ENCODE results near the gene OR2A25. TPM values are rescaled to one million over a fixed set of nuclear protein-coding genes. Genes with fewer than 3 reads are reported as not detected.
"Not testable (repeated sequence)": the region's sequence is repeated elsewhere in the genome, so short reads cannot be mapped to it uniquely, and the experiment has no call there.

OR2A25 gene
- total RNA-seq, 1 donor from 2014 or later: not detected

DNA sequence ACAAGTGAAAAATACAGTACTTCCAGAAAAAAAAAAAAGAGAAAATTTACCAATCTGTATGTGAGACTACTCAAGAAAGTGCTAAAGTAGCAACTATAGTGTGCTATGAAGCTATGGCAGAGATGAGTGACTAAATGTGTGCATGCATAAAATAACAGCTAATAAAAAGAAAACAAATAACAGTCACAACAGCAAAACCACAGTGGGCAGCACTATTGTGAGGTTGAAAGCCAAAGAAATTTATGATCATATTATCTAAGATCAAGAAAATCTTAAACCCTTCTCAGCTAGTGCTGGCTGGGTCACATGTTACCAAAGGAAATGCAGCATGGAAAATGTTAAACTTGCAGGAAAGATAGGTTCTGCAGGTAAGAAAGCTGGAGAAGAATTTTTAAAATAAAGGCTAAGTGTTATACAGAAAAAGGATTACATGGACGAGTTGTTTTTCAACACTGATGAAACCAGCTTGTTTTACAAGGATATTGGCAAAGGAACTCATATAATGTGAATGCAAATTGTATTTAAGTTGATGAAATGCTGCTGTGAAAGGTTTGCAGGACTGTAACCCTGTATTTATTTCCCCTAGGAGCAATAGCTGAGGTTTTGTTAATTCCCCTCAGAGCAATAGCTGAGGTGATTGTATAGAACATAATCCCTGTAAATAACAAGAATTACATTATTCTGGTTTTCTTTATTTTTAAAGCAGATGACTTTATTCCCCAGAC, 36.5 kb upstream of the OR2A25 start:
- H3K27me3 ChIP-seq (ENCODE audit: control insufficient read depth in 3 of 3, insufficient read depth in 3 of 3, low read length in 3 of 3): no peaks in the 10 kb centered on the region
- H3K9ac ChIP-seq (ENCODE audit: low read depth in 1 of 3, low read length in 3 of 3): no peak overlapping the region
- H3K36me3 ChIP-seq (ENCODE audit: control insufficient read depth in 3 of 3, insufficient read depth in 3 of 3, low read length in 3 of 3): no peaks in the 10 kb centered on the region
- no peaks in the 10 kb centered on the region for H3K4me1 ChIP-seq (ENCODE audit: control insufficient read depth in 3 of 3, insufficient read depth in 3 of 3, low read length in 3 of 3)
- H3K4me3 ChIP-seq (ENCODE audit: low read length in 3 of 3): no peak overlapping the region
- no peak overlapping the region for H3K27ac ChIP-seq (ENCODE audit: low read depth, low read length)
- no peaks in the 10 kb centered on the region for H3K9me3 ChIP-seq (ENCODE audit: control insufficient read depth in 3 of 3, low read length in 3 of 3)

DNA sequence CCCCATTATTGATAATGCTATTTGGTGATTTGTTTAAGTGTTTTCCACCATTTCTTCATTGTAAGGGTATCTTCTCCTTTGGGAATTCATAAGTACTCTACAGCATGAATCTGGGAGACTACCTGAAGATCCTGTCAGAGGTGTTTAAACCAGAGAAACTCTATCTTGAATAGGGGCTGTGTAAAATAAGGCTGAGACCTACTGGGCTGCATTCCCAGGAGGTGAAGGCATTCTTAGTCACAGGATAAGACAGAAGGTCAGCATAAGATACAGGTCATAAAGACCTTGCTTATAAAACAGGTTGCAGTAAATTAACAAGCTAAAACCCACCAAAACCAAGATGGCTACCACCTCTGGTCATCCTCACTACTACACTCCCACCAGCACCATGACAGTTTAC, 34.2 kb upstream of the OR2A25 start:
- Histone ChIP-seq H3K9me3 (ENCODE audit: control insufficient read depth in 3 of 3, low read length in 3 of 3) (no peaks in the 10 kb centered on the region), H3K27ac (ENCODE audit: low read depth, low read length) (no peak overlapping the region), H3K9ac (ENCODE audit: low read depth in 1 of 3, low read length in 3 of 3) (no peak overlapping the region), H3K4me3 (ENCODE audit: low read length in 3 of 3) (no peak overlapping the region), H3K36me3 (ENCODE audit: control insufficient read depth in 3 of 3, insufficient read depth in 3 of 3, low read length in 3 of 3) (no peaks in the 10 kb centered on the region), H3K27me3 (ENCODE audit: control insufficient read depth in 3 of 3, insufficient read depth in 3 of 3, low read length in 3 of 3) (no peaks in the 10 kb centered on the region), H3K4me1 (ENCODE audit: control insufficient read depth in 3 of 3, insufficient read depth in 3 of 3, low read length in 3 of 3) (no peaks in the 10 kb centered on the region)

- no peaks in the 10 kb centered on the region for H3K27me3 ChIP-seq (ENCODE audit: control insufficient read depth in 3 of 3, insufficient read depth in 3 of 3, low read length in 3 of 3)
- H3K36me3 ChIP-seq (ENCODE audit: control insufficient read depth in 3 of 3, insufficient read depth in 3 of 3, low read length in 3 of 3): no peaks in the 10 kb centered on the region
- no peak overlapping the region for H3K9ac ChIP-seq (ENCODE audit: low read depth in 1 of 3, low read length in 3 of 3)
- H3K4me1 ChIP-seq (ENCODE audit: control insufficient read depth in 3 of 3, insufficient read depth in 3 of 3, low read length in 3 of 3): no peaks in the 10 kb centered on the region
- H3K9me3 ChIP-seq (ENCODE audit: control insufficient read depth in 3 of 3, low read length in 3 of 3): no peaks in the 10 kb centered on the region
- H3K27ac ChIP-seq (ENCODE audit: low read depth, low read length): no peak overlapping the region
- H3K4me3 ChIP-seq (ENCODE audit: low read length in 3 of 3): no peak overlapping the region
These were observed 33.2 kb upstream of the OR2A25 start for GRCh38 chr7:144036302-144036885.

- Histone ChIP-seq H3K27ac (ENCODE audit: low read depth, low read length) (no peak overlapping the region), H3K27me3 (ENCODE audit: control insufficient read depth in 3 of 3, insufficient read depth in 3 of 3, low read length in 3 of 3) (no peaks in the 10 kb centered on the region), H3K4me3 (ENCODE audit: low read length in 3 of 3) (no peak overlapping the region), H3K36me3 (ENCODE audit: control insufficient read depth in 3 of 3, insufficient read depth in 3 of 3, low read length in 3 of 3) (no peaks in the 10 kb centered on the region), H3K9me3 (ENCODE audit: control insufficient read depth in 3 of 3, low read length in 3 of 3) (no peaks in the 10 kb centered on the region), H3K4me1 (ENCODE audit: control insufficient read depth in 3 of 3, insufficient read depth in 3 of 3, low read length in 3 of 3) (no peaks in the 10 kb centered on the region), H3K9ac (ENCODE audit: low read depth in 1 of 3, low read length in 3 of 3) (no peak overlapping the region)
These were observed 32.1 kb upstream of the OR2A25 start for GRCh38 chr7:144037414-144038035.

GRCh38 chr7:144038887-144039286, 30.7 kb upstream of the OR2A25 start:
- Histone ChIP-seq H3K36me3 (ENCODE audit: control insufficient read depth in 3 of 3, insufficient read depth in 3 of 3, low read length in 3 of 3) (no peaks in the 10 kb centered on the region), H3K9ac (ENCODE audit: low read depth in 1 of 3, low read length in 3 of 3) (no peak overlapping the region)

GRCh38 chr7:144048648-144049047, 21.0 kb upstream of the OR2A25 start, which contains the start of gene OR2A5:
Gene OR2A5 (plus strand): TSS chr7:144048948. CDS start chr7:144050402, 1,454 bp downstream.
- Histone ChIP-seq H3K36me3 (ENCODE audit: control insufficient read depth in 3 of 3, insufficient read depth in 3 of 3, low read length in 3 of 3) (no peaks in the 10 kb centered on the region), H3K4me1 (ENCODE audit: control insufficient read depth in 3 of 3, insufficient read depth in 3 of 3, low read length in 3 of 3) (no peaks in the 10 kb centered on the region), H3K9me3 (ENCODE audit: control insufficient read depth in 3 of 3, low read length in 3 of 3) (no peaks in the 10 kb centered on the region), H3K27me3 (ENCODE audit: control insufficient read depth in 3 of 3, insufficient read depth in 3 of 3, low read length in 3 of 3) (no peaks in the 10 kb centered on the region), H3K9ac (ENCODE audit: low read depth in 1 of 3, low read length in 3 of 3) (no peak within 1 kb of the TSS), H3K4me3 (ENCODE audit: low read length in 3 of 3) (no peak within 1 kb of the TSS), H3K27ac (ENCODE audit: low read depth, low read length) (no peak within 1 kb of the TSS)

More at GRCh38 chr7:144038887-144039286, 30.7 kb upstream of the OR2A25 start:
- Histone ChIP-seq H3K9me3 (ENCODE audit: control insufficient read depth in 3 of 3, low read length in 3 of 3) (no peaks in the 10 kb centered on the region), H3K27me3 (ENCODE audit: control insufficient read depth in 3 of 3, insufficient read depth in 3 of 3, low read length in 3 of 3) (no peaks in the 10 kb centered on the region), H3K27ac (ENCODE audit: low read depth, low read length) (no peak overlapping the region), H3K4me1 (ENCODE audit: control insufficient read depth in 3 of 3, insufficient read depth in 3 of 3, low read length in 3 of 3) (no peaks in the 10 kb centered on the region), H3K4me3 (ENCODE audit: low read length in 3 of 3) (no peak overlapping the region)

- no peaks in the 10 kb centered on the region for H3K9me3 ChIP-seq (ENCODE audit: control insufficient read depth in 3 of 3, low read length in 3 of 3)
- H3K27ac ChIP-seq (ENCODE audit: low read depth, low read length): no peak overlapping the region
- no peaks in the 10 kb centered on the region for H3K4me1 ChIP-seq (ENCODE audit: control insufficient read depth in 3 of 3, insufficient read depth in 3 of 3, low read length in 3 of 3)
- no peaks in the 10 kb centered on the region for H3K36me3 ChIP-seq (ENCODE audit: control insufficient read depth in 3 of 3, insufficient read depth in 3 of 3, low read length in 3 of 3)
- H3K4me3 ChIP-seq (ENCODE audit: low read length in 3 of 3): no peak overlapping the region
- H3K9ac ChIP-seq (ENCODE audit: low read depth in 1 of 3, low read length in 3 of 3): no peak overlapping the region
- no peaks in the 10 kb centered on the region for H3K27me3 ChIP-seq (ENCODE audit: control insufficient read depth in 3 of 3, insufficient read depth in 3 of 3, low read length in 3 of 3)
These were observed 20.1 kb upstream of the OR2A25 start for GRCh38 chr7:144049491-144049890.

DNA sequence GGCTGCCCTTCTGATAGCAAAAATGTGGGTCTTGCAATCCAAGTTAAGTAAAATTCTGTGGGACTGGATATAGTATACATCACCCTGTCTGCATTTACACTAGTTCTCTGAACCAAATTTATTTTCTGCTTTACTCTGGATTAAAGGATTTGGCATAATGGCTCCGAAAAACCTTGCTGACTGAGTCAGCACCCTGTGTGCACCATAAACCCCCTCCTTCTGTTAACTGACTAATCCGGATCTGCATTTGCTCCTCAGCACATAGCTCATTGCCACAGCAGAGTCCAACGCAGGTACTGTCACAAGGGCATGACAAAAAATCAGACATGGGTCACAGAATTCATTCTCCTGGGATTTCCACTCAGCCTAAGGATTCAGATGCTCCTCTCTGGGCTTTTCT, 19.5 kb upstream of the OR2A25 start:
- H3K27ac ChIP-seq (ENCODE audit: low read depth, low read length): no peak overlapping the region
- no peaks in the 10 kb centered on the region for H3K4me1 ChIP-seq (ENCODE audit: control insufficient read depth in 3 of 3, insufficient read depth in 3 of 3, low read length in 3 of 3)
- H3K4me3 ChIP-seq (ENCODE audit: low read length in 3 of 3): no peak overlapping the region
- no peaks in the 10 kb centered on the region for H3K9me3 ChIP-seq (ENCODE audit: control insufficient read depth in 3 of 3, low read length in 3 of 3)
- no peaks in the 10 kb centered on the region for H3K27me3 ChIP-seq (ENCODE audit: control insufficient read depth in 3 of 3, insufficient read depth in 3 of 3, low read length in 3 of 3)
- H3K9ac ChIP-seq (ENCODE audit: low read depth in 1 of 3, low read length in 3 of 3): no peak overlapping the region
- no peaks in the 10 kb centered on the region for H3K36me3 ChIP-seq (ENCODE audit: control insufficient read depth in 3 of 3, insufficient read depth in 3 of 3, low read length in 3 of 3)

- not testable (repeated sequence) for H3K36me3 ChIP-seq (ENCODE audit: control insufficient read depth in 3 of 3, insufficient read depth in 3 of 3, low read length in 3 of 3); H3K4me3 ChIP-seq (ENCODE audit: low read length in 3 of 3); H3K27me3 ChIP-seq (ENCODE audit: control insufficient read depth in 3 of 3, insufficient read depth in 3 of 3, low read length in 3 of 3); H3K9me3 ChIP-seq (ENCODE audit: control insufficient read depth in 3 of 3, low read length in 3 of 3); H3K4me1 ChIP-seq (ENCODE audit: control insufficient read depth in 3 of 3, insufficient read depth in 3 of 3, low read length in 3 of 3); H3K9ac ChIP-seq (ENCODE audit: low read depth in 1 of 3, low read length in 3 of 3); H3K27ac ChIP-seq (ENCODE audit: low read depth, low read length)
These were observed 18.7 kb upstream of the OR2A25 start for GRCh38 chr7:144050884-144051283.

DNA sequence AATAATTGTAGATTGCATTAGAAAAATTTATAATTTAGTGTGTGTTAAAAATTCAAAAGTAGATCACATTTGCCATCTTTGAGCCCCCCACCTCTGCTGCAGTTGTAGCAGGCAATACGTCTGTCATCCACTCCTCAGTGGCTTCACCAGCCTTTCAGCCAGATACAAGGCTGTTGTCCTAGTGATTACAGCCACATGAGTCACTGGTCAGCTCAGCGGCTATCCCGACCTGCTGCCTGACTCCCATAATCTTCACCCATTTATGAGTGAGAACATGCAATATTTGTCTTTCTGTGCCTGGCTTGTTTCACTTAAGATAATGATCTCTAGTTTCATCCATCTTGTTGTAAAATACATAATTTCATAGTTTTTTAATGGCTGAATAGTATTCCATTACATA, 11.7 kb upstream of the OR2A25 start:
- Histone ChIP-seq H3K4me3 (ENCODE audit: low read length in 3 of 3) (no peak overlapping the region), H3K9ac (ENCODE audit: low read depth in 1 of 3, low read length in 3 of 3) (no peak overlapping the region), H3K9me3 (ENCODE audit: control insufficient read depth in 3 of 3, low read length in 3 of 3) (no peaks in the 10 kb centered on the region), H3K4me1 (ENCODE audit: control insufficient read depth in 3 of 3, insufficient read depth in 3 of 3, low read length in 3 of 3) (no peaks in the 10 kb centered on the region), H3K27ac (ENCODE audit: low read depth, low read length) (no peak overlapping the region), H3K27me3 (ENCODE audit: control insufficient read depth in 3 of 3, insufficient read depth in 3 of 3, low read length in 3 of 3) (no peaks in the 10 kb centered on the region), H3K36me3 (ENCODE audit: control insufficient read depth in 3 of 3, insufficient read depth in 3 of 3, low read length in 3 of 3) (no peaks in the 10 kb centered on the region)
